Measurements from ENCODE around the gene GTPBP4.
A peak's percentile ranks its signal among the peaks of the same experiment; 100 is the strongest.
"Not testable (repeated sequence)": the region's sequence is repeated elsewhere in the genome, so short reads cannot be mapped to it uniquely, and the experiment has no call there.

GTPBP4 gene

GRCh38 chr10:1061930-1062774, 73.9 kb downstream of the GTPBP4 start:
- peak in 1 of 6 experiments; percentile 17 for DNase-seq

- peak in 3 of 6 experiments; percentile 47 to 55 (median 51) for DNase-seq
These were observed 75.1 kb downstream of the GTPBP4 start for GRCh38 chr10:1063232-1063865.

DNA sequence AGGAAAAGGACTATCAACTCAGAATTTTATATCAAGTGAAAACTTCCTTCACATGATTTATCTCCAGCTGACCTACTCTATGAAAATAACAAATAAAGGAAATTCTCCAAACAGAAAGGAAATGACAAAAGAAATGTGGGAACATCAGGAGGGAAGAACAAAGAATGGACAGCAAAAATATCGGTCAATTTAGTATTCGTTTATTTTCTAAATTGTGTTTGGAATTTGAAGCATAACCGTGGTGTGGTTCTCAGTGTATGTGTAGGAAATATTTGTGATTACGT, 76.7 kb downstream of the GTPBP4 start:
- DNase-seq = no peak

GRCh38 chr10:1066734-1067133, 78.5 kb downstream of the GTPBP4 start:
- not testable (repeated sequence) for DNase-seq

GRCh38 chr10:1068380-1069361, 80.4 kb downstream of the GTPBP4 start:
- DNase-seq = no peak

All from stimulated activated naive CD4-positive, alpha-beta T cell (primary cell).